ENCODE results near the gene ENAH.

The ENAH gene

GRCh38 chr1:225565847-225566246 is 87.1 kb downstream of the ENAH start:
- no peaks in the 10 kb centered on the region for H3K4me1 ChIP-seq (ENCODE audit: control extremely low read depth in 1 of 4, control insufficient read depth in 4 of 4, insufficient read depth in 4 of 4, low read length in 3 of 4)
- no peak overlapping the region for H3K27ac ChIP-seq (ENCODE audit: insufficient read depth in 1 of 2, low read depth in 1 of 2, low read length in 2 of 2, poor library complexity in 1 of 2, severe bottlenecking in 2 of 2)
- no peaks in the 10 kb centered on the region for H3K36me3 ChIP-seq (ENCODE audit: control insufficient read depth in 4 of 4, insufficient read depth in 4 of 4, low read length in 3 of 4)
- no peaks in the 10 kb centered on the region for H3K9me3 ChIP-seq (ENCODE audit: control extremely low read depth in 1 of 5, control insufficient read depth in 4 of 5, insufficient read depth in 2 of 5, low read depth in 1 of 5, low read length in 4 of 5)
- H3K27me3 ChIP-seq (replicated peaks in 2 of 5; ENCODE audit: control insufficient read depth in 4 of 5, insufficient read depth in 5 of 5, low read length in 4 of 5), result no peaks in the 10 kb centered on the region
- WGBS (ENCODE audit: insufficient coverage), result 93% methylated on average over 6 of the region's 7 CpGs
- CTCF ChIA-PET, result interaction anchor here (1.0 to 1.6 kb wide), 2 partner anchors 13 to 206 kb away, joined by 4 to 5 read pairs; no protein-coding TSS in a partner anchor
- no peak overlapping the region for H3K4me3 ChIP-seq (ENCODE audit: control insufficient read depth in 1 of 7, extremely low read depth in 1 of 7, insufficient read depth in 4 of 7, low read depth in 2 of 7, low read length in 6 of 7)
- no peak for DNase-seq
- POLR2A ChIA-PET, result no interaction called here

- no peak overlapping the region for H3K4me3 ChIP-seq (ENCODE audit: control insufficient read depth in 1 of 7, extremely low read depth in 1 of 7, insufficient read depth in 4 of 7, low read depth in 2 of 7, low read length in 6 of 7)
- ChIA-PET CTCF (interaction anchor here (0.8 to 1.9 kb wide), 2 partner anchors 10 to 60 kb away, joined by 4 to 6 read pairs; no protein-coding TSS in a partner anchor), POLR2A (interaction anchor here (0.6 kb wide), 1 partner anchor 155 kb away, joined by 4 read pairs; no protein-coding TSS in a partner anchor)
- H3K36me3 ChIP-seq (ENCODE audit: control insufficient read depth in 4 of 4, insufficient read depth in 4 of 4, low read length in 3 of 4), result no peaks in the 10 kb centered on the region
- no peaks in the 10 kb centered on the region for H3K27me3 ChIP-seq (replicated peaks in 2 of 5; ENCODE audit: control insufficient read depth in 4 of 5, insufficient read depth in 5 of 5, low read length in 4 of 5)
- 100% methylated on average over 2 of the region's 5 CpGs for WGBS (ENCODE audit: insufficient coverage)
- H3K27ac ChIP-seq (ENCODE audit: insufficient read depth in 1 of 2, low read depth in 1 of 2, low read length in 2 of 2, poor library complexity in 1 of 2, severe bottlenecking in 2 of 2), result no peak overlapping the region
- peaks cover 0 to 6% (median 0%) of the 10 kb centered on the region in 5 experiments for H3K9me3 ChIP-seq (ENCODE audit: control extremely low read depth in 1 of 5, control insufficient read depth in 4 of 5, insufficient read depth in 2 of 5, low read depth in 1 of 5, low read length in 4 of 5)
- DNase-seq, result no peak
- no peaks in the 10 kb centered on the region for H3K4me1 ChIP-seq (ENCODE audit: control extremely low read depth in 1 of 4, control insufficient read depth in 4 of 4, insufficient read depth in 4 of 4, low read length in 3 of 4)
Observed at GRCh38 chr1:225561675-225562074, 91.2 kb downstream of the ENAH start.

- POLR2A ChIA-PET, result no interaction called here
- 100% methylated on average over 2 of the region's 3 CpGs for WGBS (ENCODE audit: insufficient coverage)
- no peak overlapping the region for H3K4me3 ChIP-seq (ENCODE audit: control insufficient read depth in 1 of 7, extremely low read depth in 1 of 7, insufficient read depth in 4 of 7, low read depth in 2 of 7, low read length in 6 of 7)
- no peaks in the 10 kb centered on the region for H3K4me1 ChIP-seq (ENCODE audit: control extremely low read depth in 1 of 4, control insufficient read depth in 4 of 4, insufficient read depth in 4 of 4, low read length in 3 of 4)
- H3K36me3 ChIP-seq (ENCODE audit: control insufficient read depth in 4 of 4, insufficient read depth in 4 of 4, low read length in 3 of 4), result no peaks in the 10 kb centered on the region
- CTCF ChIA-PET, result no interaction called here
- DNase-seq, result no peak
- no peak overlapping the region for H3K27ac ChIP-seq (ENCODE audit: insufficient read depth in 1 of 2, low read depth in 1 of 2, low read length in 2 of 2, poor library complexity in 1 of 2, severe bottlenecking in 2 of 2)
- H3K27me3 ChIP-seq (replicated peaks in 2 of 5; ENCODE audit: control insufficient read depth in 4 of 5, insufficient read depth in 5 of 5, low read length in 4 of 5), result no peaks in the 10 kb centered on the region
- H3K9me3 ChIP-seq (ENCODE audit: control extremely low read depth in 1 of 5, control insufficient read depth in 4 of 5, insufficient read depth in 2 of 5, low read depth in 1 of 5, low read length in 4 of 5), result peaks cover 0 to 7% (median 0%) of the 10 kb centered on the region in 5 experiments
Observed at GRCh38 chr1:225559902-225560301, 93.0 kb downstream of the ENAH start.

- POLR2A ChIA-PET, result no interaction called here
- DNase-seq, result no peak
- 100% methylated on average over 1 of the region's 2 CpGs for WGBS (ENCODE audit: insufficient coverage)
- Histone ChIP-seq H3K27me3 (replicated peaks in 2 of 5; ENCODE audit: control insufficient read depth in 4 of 5, insufficient read depth in 5 of 5, low read length in 4 of 5) (no peaks in the 10 kb centered on the region), H3K4me3 (ENCODE audit: control insufficient read depth in 1 of 7, extremely low read depth in 1 of 7, insufficient read depth in 4 of 7, low read depth in 2 of 7, low read length in 6 of 7) (no peak overlapping the region), H3K9me3 (ENCODE audit: control extremely low read depth in 1 of 5, control insufficient read depth in 4 of 5, insufficient read depth in 2 of 5, low read depth in 1 of 5, low read length in 4 of 5) (peaks cover 0 to 7% (median 0%) of the 10 kb centered on the region in 5 experiments), H3K36me3 (ENCODE audit: control insufficient read depth in 4 of 4, insufficient read depth in 4 of 4, low read length in 3 of 4) (no peaks in the 10 kb centered on the region), H3K4me1 (ENCODE audit: control extremely low read depth in 1 of 4, control insufficient read depth in 4 of 4, insufficient read depth in 4 of 4, low read length in 3 of 4) (no peaks in the 10 kb centered on the region), H3K27ac (ENCODE audit: insufficient read depth in 1 of 2, low read depth in 1 of 2, low read length in 2 of 2, poor library complexity in 1 of 2, severe bottlenecking in 2 of 2) (no peak overlapping the region)
- CTCF ChIA-PET, result no interaction called here
Observed at GRCh38 chr1:225559326-225559725, 93.6 kb downstream of the ENAH start.

- H3K4me1 ChIP-seq (ENCODE audit: control extremely low read depth in 1 of 4, control insufficient read depth in 4 of 4, insufficient read depth in 4 of 4, low read length in 3 of 4), result no peaks in the 10 kb centered on the region
- CTCF ChIA-PET, result interaction anchor here (0.7 to 1.9 kb wide), 4 partner anchors 82 to 215 kb away, joined by 3 to 8 read pairs (median 4); no protein-coding TSS in a partner anchor
- DNase-seq, result no peak
- no peak overlapping the region for H3K4me3 ChIP-seq (ENCODE audit: control insufficient read depth in 1 of 7, extremely low read depth in 1 of 7, insufficient read depth in 4 of 7, low read depth in 2 of 7, low read length in 6 of 7)
- 100% methylated on average over 1 of the region's 1 CpG for WGBS (ENCODE audit: insufficient coverage)
- no peaks in the 10 kb centered on the region for H3K36me3 ChIP-seq (ENCODE audit: control insufficient read depth in 4 of 4, insufficient read depth in 4 of 4, low read length in 3 of 4)
- POLR2A ChIA-PET, result no interaction called here
- peaks cover 0 to 7% (median 0%) of the 10 kb centered on the region in 5 experiments for H3K9me3 ChIP-seq (ENCODE audit: control extremely low read depth in 1 of 5, control insufficient read depth in 4 of 5, insufficient read depth in 2 of 5, low read depth in 1 of 5, low read length in 4 of 5)
- H3K27ac ChIP-seq (ENCODE audit: insufficient read depth in 1 of 2, low read depth in 1 of 2, low read length in 2 of 2, poor library complexity in 1 of 2, severe bottlenecking in 2 of 2), result no peak overlapping the region
- no peaks in the 10 kb centered on the region for H3K27me3 ChIP-seq (replicated peaks in 2 of 5; ENCODE audit: control insufficient read depth in 4 of 5, insufficient read depth in 5 of 5, low read length in 4 of 5)
Observed at GRCh38 chr1:225556694-225557093, 96.2 kb downstream of the ENAH start.

GRCh38 chr1:225555821-225556220 is 97.1 kb downstream of the ENAH start:
- H3K27me3 ChIP-seq (replicated peaks in 2 of 5; ENCODE audit: control insufficient read depth in 4 of 5, insufficient read depth in 5 of 5, low read length in 4 of 5), result no peaks in the 10 kb centered on the region
- no peak overlapping the region for H3K27ac ChIP-seq (ENCODE audit: insufficient read depth in 1 of 2, low read depth in 1 of 2, low read length in 2 of 2, poor library complexity in 1 of 2, severe bottlenecking in 2 of 2)
- H3K4me1 ChIP-seq (ENCODE audit: control extremely low read depth in 1 of 4, control insufficient read depth in 4 of 4, insufficient read depth in 4 of 4, low read length in 3 of 4), result no peaks in the 10 kb centered on the region
- DNase-seq, result no peak
- peaks cover 0 to 7% (median 0%) of the 10 kb centered on the region in 5 experiments for H3K9me3 ChIP-seq (ENCODE audit: control extremely low read depth in 1 of 5, control insufficient read depth in 4 of 5, insufficient read depth in 2 of 5, low read depth in 1 of 5, low read length in 4 of 5)
- no peak overlapping the region for H3K4me3 ChIP-seq (ENCODE audit: control insufficient read depth in 1 of 7, extremely low read depth in 1 of 7, insufficient read depth in 4 of 7, low read depth in 2 of 7, low read length in 6 of 7)
- ChIA-PET POLR2A (no interaction called here), CTCF (interaction anchor here (1.0 to 1.9 kb wide), 3 partner anchors 183 to 216 kb away, joined by 3 to 8 read pairs (median 4); no protein-coding TSS in a partner anchor)
- H3K36me3 ChIP-seq (ENCODE audit: control insufficient read depth in 4 of 4, insufficient read depth in 4 of 4, low read length in 3 of 4), result no peaks in the 10 kb centered on the region
- no CpG with 5 or more reads among the region's 4 CpGs for WGBS (ENCODE audit: insufficient coverage)

GRCh38 chr1:225554216-225554812 is 98.6 kb downstream of the ENAH start:
- Histone ChIP-seq H3K4me1 (ENCODE audit: control extremely low read depth in 1 of 4, control insufficient read depth in 4 of 4, insufficient read depth in 4 of 4, low read length in 3 of 4) (no peaks in the 10 kb centered on the region), H3K9me3 (ENCODE audit: control extremely low read depth in 1 of 5, control insufficient read depth in 4 of 5, insufficient read depth in 2 of 5, low read depth in 1 of 5, low read length in 4 of 5) (peaks cover 0 to 7% (median 0%) of the 10 kb centered on the region in 5 experiments), H3K36me3 (ENCODE audit: control insufficient read depth in 4 of 4, insufficient read depth in 4 of 4, low read length in 3 of 4) (no peaks in the 10 kb centered on the region), H3K4me3 (ENCODE audit: control insufficient read depth in 1 of 7, extremely low read depth in 1 of 7, insufficient read depth in 4 of 7, low read depth in 2 of 7, low read length in 6 of 7) (no peak overlapping the region), H3K27me3 (replicated peaks in 2 of 5; ENCODE audit: control insufficient read depth in 4 of 5, insufficient read depth in 5 of 5, low read length in 4 of 5) (no peaks in the 10 kb centered on the region), H3K27ac (ENCODE audit: insufficient read depth in 1 of 2, low read depth in 1 of 2, low read length in 2 of 2, poor library complexity in 1 of 2, severe bottlenecking in 2 of 2) (no peak overlapping the region)
- POLR2A ChIA-PET, result no interaction called here
- no CpG with 5 or more reads among the region's 2 CpGs for WGBS (ENCODE audit: insufficient coverage)
- CTCF ChIA-PET, result interaction anchor here (0.9 to 4.0 kb wide), 7 partner anchors 11 to 292 kb away, joined by 3 to 14 read pairs (median 4); no protein-coding TSS in a partner anchor
- DNase-seq, result peak; percentile 22 to 46 (median 39)

Measured in common myeloid progenitor, CD34-positive (primary cell).